Activated B cell treated with CpG ODN at 0.5 μM for 24 hours (primary cell): ENCODE data around the gene EIF4E1B. TPM values are rescaled to one million over a fixed set of nuclear protein-coding genes. Genes with fewer than 3 reads are reported as not detected.

ENCODE experiments used
- ATAC-seq: fragments of 200-7000 bp; cut with Tn5 transposase; one replicate; pipeline ENCODE4 v1.10.0; 2021; ENCODE audit warnings: low read depth, mild to moderate bottlenecking, moderate library complexity
- CTCF ChIA-PET: fragments of 350-600 bp; sonication (Branson Sonifier 250); formaldehyde crosslinking; loops from one replicate; lab custom pipeline; 2021; ENCODE audit warnings: antibody characterized with exemption; lab: Charles Lee
- POLR2A ChIA-PET: fragments of 350-600 bp; sonication (Branson Sonifier 250); formaldehyde crosslinking; loops from one replicate; lab custom pipeline; 2021; ENCODE audit warnings: antibody characterized with exemption; lab: Charles Lee
- DNase-seq: peaks from one replicate; pipeline ENCODE4 v3.0.0; 2022
- H3K27ac Mint-ChIP-seq: one replicate; pipeline ENCODE4 v1.8.0; 2020; ENCODE audit warnings: mixed read lengths
- H3K27me3 Mint-ChIP-seq: one replicate; pipeline ENCODE4 v1.8.0; 2021; ENCODE audit warnings: mixed read lengths
- H3K36me3 Mint-ChIP-seq: one replicate; pipeline ENCODE4 v1.8.0; 2021; ENCODE audit warnings: low read depth, mixed read lengths
- H3K4me1 Mint-ChIP-seq: one replicate; pipeline ENCODE4 v1.8.0; 2021; ENCODE audit warnings: mixed read lengths
- H3K4me3 Mint-ChIP-seq: one replicate; pipeline ENCODE4 v1.8.0; 2020; ENCODE audit warnings: mild to moderate bottlenecking, mixed read lengths
- H3K9me3 Mint-ChIP-seq: one replicate; pipeline ENCODE4 v1.8.0; 2020; ENCODE audit warnings: mixed read lengths
- CTCF ChIP-seq: fragments of 200-600 bp; IDR thresholded peaks from one replicate; pipeline ENCODE4 v1.8.0; 2022; ENCODE audit warnings: antibody characterized with exemption, mild to moderate bottlenecking
- intact Hi-C: fragments of 100-400 bp; cut with micrococcal nuclease; formaldehyde crosslinking; loops from one replicate; pipeline ENCODE4 v1.15.1; 2024
- total RNA-seq: library from RNA; stranded (reverse); gene quantifications from 2 replicates; pipeline ENCODE4 v1.2.3, GENCODE V29; 2022

EIF4E1B gene
- total RNA-seq, 1 donor from 2014 or later = not detected

- Mint-ChIP-seq H3K27me3 (peaks cover 31% of the 10 kb centered on the region), H3K36me3 (no peaks in the 10 kb centered on the region), H3K4me1 (peaks cover 55% of the 10 kb centered on the region), H3K9me3 (peaks cover 5% of the 10 kb centered on the region), H3K4me3 (peak overlapping the region; percentile 77), H3K27ac (no peak overlapping the region)
- no peak for TF ChIP-seq CTCF
- ChIA-PET CTCF (interaction anchor here (1.0 to 2.9 kb wide), 5 partner anchors 9 to 56 kb away, joined by 3 to 15 read pairs (median 4); partner anchors contain the start of gene TSPAN17), POLR2A (interaction anchor here (0.6 to 2.7 kb wide), 7 partner anchors 9 to 272 kb away, joined by 4 to 29 read pairs (median 7); partner anchors contain the start of genes RNF44 and TSPAN17)
- DNase-seq (no peak), ATAC-seq (peak; percentile 5)
- intact Hi-C loops = loop anchor here (1.0 to 5.0 kb wide), 4 partner anchors 11 to 93 kb away; partner anchors contain the start of genes GPRIN1, RNF44 and TSPAN17
Observed at GRCh38 chr5:176630681-176631222, 277 bp downstream of the EIF4E1B start.

GRCh38 chr5:176631383-176632200, 1.1 kb downstream of the EIF4E1B start:
- TF ChIP-seq CTCF = no peak
- H3K36me3 Mint-ChIP-seq = no peaks in the 10 kb centered on the region
- no peak for DNase-seq
- ChIA-PET CTCF (interaction anchor here (2.3 to 2.9 kb wide), 2 partner anchors 15 to 29 kb away, joined by 10 to 15 read pairs; partner anchors contain the start of gene TSPAN17), POLR2A (interaction anchor here (1.2 to 2.7 kb wide), 2 partner anchors 8 to 15 kb away, joined by 4 to 29 read pairs; partner anchors contain the start of gene TSPAN17)
- ATAC-seq = no peak
- H3K4me1 Mint-ChIP-seq = peaks cover 55% of the 10 kb centered on the region
- intact Hi-C loops = loop anchor here (5.0 kb wide), 1 partner anchor 94 kb away; the partner anchor contains the start of gene RNF44
- H3K9me3 Mint-ChIP-seq = peaks cover 5% of the 10 kb centered on the region
- H3K27me3 Mint-ChIP-seq = peaks cover 30% of the 10 kb centered on the region
- no peak overlapping the region for H3K4me3 Mint-ChIP-seq
- no peak overlapping the region for H3K27ac Mint-ChIP-seq

- Mint-ChIP-seq H3K4me3 (no peak overlapping the region), H3K27ac (no peak overlapping the region), H3K4me1 (peaks cover 46% of the 10 kb centered on the region), H3K27me3 (peaks cover 32% of the 10 kb centered on the region), H3K9me3 (peaks cover 5% of the 10 kb centered on the region), H3K36me3 (no peaks in the 10 kb centered on the region)
- intact Hi-C loops = loop anchor here (5.0 kb wide), 1 partner anchor 95 kb away; the partner anchor contains the start of gene RNF44
- no peak for TF ChIP-seq CTCF
- no peak for DNase-seq
- CTCF ChIA-PET = no interaction called here
- POLR2A ChIA-PET = interaction anchor here (2.5 kb wide), 1 partner anchor 14 kb away, joined by 13 read pairs; the partner anchor contains the start of gene TSPAN17
- ATAC-seq = no peak
Observed at GRCh38 chr5:176632745-176633144, 2.3 kb downstream of the EIF4E1B start.

- Mint-ChIP-seq H3K4me1 (peaks cover 43% of the 10 kb centered on the region), H3K36me3 (no peaks in the 10 kb centered on the region), H3K4me3 (peak overlapping the region; percentile 75), H3K9me3 (peaks cover 5% of the 10 kb centered on the region), H3K27me3 (peaks cover 26% of the 10 kb centered on the region), H3K27ac (peak overlapping the region; percentile 64)
- no peak for TF ChIP-seq CTCF
- ATAC-seq (peak; percentile 41), DNase-seq (no peak)
- ChIA-PET CTCF (interaction anchor here (1.2 kb wide), 2 partner anchors 9 to 27 kb away, joined by 3 to 8 read pairs; no protein-coding TSS in a partner anchor), POLR2A (interaction anchor here (2.5 kb wide), 1 partner anchor 13 kb away, joined by 13 read pairs; the partner anchor contains the start of gene TSPAN17)
- intact Hi-C loops = loop anchor here (5.0 kb wide), 1 partner anchor 96 kb away; the partner anchor contains the start of gene RNF44
Observed at GRCh38 chr5:176633598-176633997, 3.1 kb downstream of the EIF4E1B start.
